Activated naive CD4-positive, alpha-beta T cell treated with anti-CD3 and anti-CD28 coated beads, Interleukin-2, amount 50 U/mL, for 16 hours (primary cell): ENCODE data around the gene DIAPH3.

ENCODE experiments used
- DNase-seq: peaks from one replicate; pipeline ENCODE4 v3.0.0-alpha.2; 2020

DIAPH3 gene

DNA sequence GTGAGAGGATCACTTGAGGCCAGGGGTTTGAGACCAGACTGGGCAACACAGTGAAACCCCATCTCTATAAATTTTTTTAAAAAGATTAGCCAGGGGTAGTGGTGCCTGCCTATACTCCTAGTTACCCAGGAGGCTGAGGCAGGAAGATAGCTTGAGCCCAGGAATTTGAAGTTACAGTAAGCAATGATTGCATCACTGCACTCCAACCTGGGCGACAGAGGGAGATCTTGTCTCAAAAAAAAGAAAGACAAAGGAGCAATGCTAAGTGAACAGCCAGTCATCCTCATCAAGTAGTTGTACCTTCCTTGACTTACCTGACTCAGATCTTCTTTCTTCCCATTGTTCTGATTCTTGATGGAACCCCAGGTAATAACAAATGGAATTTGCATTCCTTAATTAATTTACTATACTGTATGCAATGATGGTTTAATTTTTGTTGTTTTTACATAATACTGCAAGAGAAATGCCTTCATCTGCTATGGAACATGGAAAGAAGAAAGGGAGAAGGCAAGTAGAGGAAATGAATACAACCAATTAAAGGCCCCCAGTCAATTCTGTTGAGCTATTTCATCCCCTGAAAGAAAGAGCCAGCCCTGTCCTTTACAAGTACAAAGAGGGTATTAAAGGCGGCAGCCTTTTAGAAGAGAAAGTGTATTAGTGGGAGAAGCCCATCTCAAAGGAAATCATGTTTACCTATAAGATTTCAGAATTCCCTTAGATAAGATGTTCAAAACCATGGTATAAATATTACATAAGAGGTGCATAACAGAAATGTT, 316.7 kb downstream of the DIAPH3 start:
- no peak for DNase-seq

DNA sequence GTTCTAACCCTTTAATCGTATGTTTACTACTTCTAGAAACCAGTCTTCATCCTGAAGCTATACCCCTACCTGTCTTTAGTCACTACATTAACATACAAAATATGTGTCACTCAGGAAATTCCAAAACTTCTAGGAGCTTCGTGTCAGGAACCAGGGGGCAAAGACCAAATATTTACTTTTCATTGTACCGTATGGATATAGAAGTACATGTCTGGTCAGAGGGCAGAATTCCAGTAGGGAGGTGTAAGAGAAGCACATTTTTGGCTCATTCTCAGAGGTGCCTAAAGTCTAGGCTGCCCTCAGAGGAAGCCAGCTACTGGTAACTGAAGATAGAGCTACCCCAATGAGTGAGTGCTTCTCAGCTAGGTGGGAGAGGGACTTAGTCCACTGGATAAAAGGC, 320.7 kb downstream of the DIAPH3 start:
- no peak for DNase-seq

DNA sequence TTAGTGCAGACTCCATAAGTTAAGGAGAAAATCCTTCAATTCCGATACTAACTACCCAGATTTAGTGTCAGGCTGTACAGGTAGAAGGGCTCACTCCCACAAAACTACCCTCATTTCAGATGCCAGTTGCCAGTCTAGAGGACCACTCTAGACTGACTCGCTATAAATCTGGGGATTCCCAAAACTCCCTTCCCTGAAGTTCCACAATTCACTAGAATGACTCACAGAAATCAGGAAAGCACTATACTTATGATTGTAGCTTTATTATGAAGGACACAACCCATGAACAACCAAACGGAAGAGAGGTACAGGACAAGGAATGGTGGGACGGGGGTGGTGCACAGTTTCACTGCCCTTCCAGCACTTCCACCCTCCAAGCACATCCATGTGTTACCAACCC, 321.2 kb downstream of the DIAPH3 start:
- DNase-seq = no peak

GRCh38 chr13:59839186-59839585, 324.5 kb downstream of the DIAPH3 start:
- no peak for DNase-seq

- DNase-seq = no peak
Observed at GRCh38 chr13:59837101-59837500, 326.6 kb downstream of the DIAPH3 start.

GRCh38 chr13:59835569-59835968, 328.2 kb downstream of the DIAPH3 start:
- no peak for DNase-seq

DNA sequence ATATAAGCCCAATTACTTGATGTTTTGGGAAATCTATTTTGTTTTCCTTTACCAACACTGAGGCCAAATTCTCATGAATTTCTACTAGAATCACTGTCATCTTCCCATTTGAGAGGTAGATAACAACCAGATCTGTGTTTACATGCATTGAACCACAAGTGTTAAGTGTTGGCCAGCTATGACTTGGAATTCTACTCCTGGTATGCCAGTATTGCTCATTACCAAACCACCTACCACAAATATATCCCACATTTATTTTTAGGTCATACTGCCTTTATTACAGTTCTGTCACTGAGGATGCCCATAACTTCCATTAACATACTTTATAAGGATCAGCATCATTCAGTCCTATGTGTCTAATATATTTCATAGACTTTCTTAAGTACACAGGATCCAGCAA, 328.9 kb downstream of the DIAPH3 start:
- no peak for DNase-seq

GRCh38 chr13:59829690-59830089, 334.0 kb downstream of the DIAPH3 start:
- no peak for DNase-seq

DNA sequence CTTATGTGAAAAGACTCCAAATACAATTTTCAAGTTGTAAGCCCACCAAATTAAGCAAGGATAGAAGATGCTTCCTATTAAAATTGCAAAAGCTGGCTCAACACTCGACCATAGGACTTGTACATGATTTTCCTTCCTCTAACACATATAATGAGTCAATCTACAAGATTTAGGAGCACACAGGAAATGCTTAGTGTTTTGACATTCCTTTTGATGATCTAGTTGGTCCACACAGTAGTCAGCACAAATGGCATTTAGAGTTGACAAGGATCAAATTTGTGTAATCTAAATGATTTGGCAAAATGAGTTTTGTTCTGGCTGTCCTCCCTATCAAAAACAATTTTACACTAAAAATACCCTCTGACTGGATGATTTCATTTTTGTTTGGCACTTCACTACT, 340.2 kb downstream of the DIAPH3 start:
- DNase-seq = no peak

- DNase-seq = no peak
Observed at GRCh38 chr13:59809564-59809963, 354.2 kb downstream of the DIAPH3 start.

- no peak for DNase-seq
Observed at GRCh38 chr13:59806801-59807200, 356.9 kb downstream of the DIAPH3 start.

GRCh38 chr13:59801107-59801880, 362.4 kb downstream of the DIAPH3 start:
- DNase-seq = no peak

GRCh38 chr13:59793107-59793506, 370.6 kb downstream of the DIAPH3 start:
- no peak for DNase-seq

GRCh38 chr13:59790626-59791025, 373.1 kb downstream of the DIAPH3 start:
- DNase-seq = no peak

- no peak for DNase-seq
Observed at GRCh38 chr13:59789558-59789957, 374.2 kb downstream of the DIAPH3 start.

- DNase-seq = no peak
Observed at GRCh38 chr13:59787679-59788078, 376.0 kb downstream of the DIAPH3 start.

GRCh38 chr13:59782696-59783095, 381.0 kb downstream of the DIAPH3 start:
- DNase-seq = no peak

DNA sequence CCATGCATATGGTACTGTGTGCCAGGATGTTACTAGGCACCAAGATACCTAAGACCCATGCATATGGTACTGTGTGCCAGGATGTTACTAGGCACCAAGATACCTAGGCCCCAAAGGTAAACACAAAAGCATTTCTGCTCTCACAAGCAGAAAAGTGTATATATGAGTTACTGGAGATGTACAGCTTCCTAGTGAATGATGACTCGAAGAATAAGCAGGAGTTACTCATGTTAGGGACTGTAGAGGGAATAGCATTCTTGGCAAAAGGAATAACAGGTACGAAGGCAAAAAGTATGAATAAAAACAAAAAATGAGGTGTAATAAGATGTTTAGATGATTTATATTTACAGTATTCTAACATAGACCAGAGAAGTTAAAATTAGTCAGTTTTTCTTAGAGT, 383.7 kb downstream of the DIAPH3 start:
- no peak for DNase-seq

DNA sequence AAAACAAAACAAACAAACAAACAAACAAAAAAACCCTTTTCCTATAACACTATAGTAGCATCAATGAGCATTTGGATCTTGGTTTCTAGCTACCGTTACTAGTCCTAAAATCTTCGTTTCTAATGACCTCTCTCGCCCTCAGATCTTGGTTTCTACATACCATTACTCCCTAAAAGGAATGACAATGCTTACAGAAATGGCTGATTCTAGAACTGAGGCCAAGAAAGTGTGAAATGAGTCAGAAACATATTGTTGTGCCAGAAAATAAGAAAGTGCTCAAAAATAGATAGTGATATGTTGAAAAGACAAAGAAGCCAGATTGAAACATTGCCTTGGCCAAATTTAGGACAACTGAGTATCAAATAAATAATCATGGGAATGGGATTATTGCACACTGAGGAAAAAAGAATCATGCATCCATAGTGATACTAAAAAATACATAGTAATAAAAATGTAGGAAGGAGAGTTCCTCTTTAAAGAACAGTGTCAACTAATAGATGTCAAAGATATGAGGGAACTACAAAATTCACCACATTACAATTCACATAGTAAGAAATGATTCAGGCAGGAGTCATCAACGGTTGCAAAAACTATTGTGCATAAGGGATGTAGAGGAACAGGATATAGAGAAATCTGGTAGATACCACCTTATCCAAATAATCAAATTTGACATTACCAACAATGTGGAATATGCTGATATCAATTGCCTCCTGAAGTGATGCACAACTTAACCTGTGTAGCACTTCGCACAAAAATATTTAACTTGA, 386.6 kb downstream of the DIAPH3 start:
- no peak for DNase-seq

DNA sequence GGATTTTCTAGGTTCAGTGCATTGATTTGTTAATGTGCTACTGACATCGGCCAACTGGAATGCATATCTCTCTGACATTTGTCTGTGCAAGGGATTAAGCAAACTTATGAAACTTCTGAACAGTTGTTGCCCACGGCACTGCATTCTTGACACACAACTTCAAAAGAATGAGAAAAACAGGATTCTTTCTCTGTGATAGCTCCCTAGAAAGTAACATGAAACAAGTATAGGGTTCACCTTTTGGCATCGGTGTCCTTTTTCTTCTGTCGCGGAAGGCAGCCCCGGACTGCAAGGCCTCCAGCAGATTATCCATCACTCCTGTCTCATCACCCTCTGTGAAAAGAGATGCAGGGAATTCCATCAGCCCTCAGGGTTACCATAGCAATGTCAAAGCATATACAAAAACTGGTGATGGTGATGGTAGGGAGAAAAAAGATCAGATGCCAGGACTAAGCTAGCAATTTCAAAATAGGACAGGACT, 389.2 kb downstream of the DIAPH3 start:
- no peak for DNase-seq

DNA sequence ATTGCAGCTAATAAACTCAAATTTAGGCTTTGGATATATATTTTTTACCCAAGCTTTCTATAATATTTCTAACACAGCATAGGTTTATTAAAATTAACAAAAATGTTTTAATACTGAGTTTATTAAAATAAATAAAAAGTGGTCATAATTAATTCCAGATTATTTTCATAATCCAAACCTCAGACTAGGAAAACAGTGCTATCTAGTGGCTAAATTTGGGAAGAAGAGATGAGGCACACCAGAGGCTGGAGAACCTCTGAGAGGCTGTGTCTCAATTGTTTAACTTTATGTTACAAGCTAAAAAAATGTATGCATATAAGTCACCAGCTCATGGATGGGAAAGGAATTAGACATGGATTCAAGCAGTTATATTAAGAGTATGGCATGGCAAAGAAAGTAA, 392.5 kb downstream of the DIAPH3 start:
- DNase-seq = no peak

DNA sequence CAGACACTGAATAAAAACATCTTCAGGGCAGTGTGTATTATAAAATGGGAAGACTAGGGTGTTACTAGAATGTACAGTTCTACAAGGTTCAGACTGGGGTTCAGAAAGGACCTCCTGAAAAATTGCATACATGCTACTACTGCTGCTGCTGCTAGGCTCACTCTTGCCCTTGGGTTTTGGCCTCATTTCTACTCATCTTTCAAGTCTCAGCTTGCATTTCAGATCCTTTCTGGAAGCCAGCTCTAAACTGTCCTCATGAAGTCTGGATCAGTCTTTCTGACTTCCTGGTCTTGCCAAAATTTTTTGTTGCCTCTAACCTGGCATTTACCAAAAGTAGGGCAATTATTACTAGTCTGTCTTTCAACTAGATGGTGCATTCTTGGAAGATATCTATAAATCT, 393.3 kb downstream of the DIAPH3 start:
- DNase-seq = no peak

DNA sequence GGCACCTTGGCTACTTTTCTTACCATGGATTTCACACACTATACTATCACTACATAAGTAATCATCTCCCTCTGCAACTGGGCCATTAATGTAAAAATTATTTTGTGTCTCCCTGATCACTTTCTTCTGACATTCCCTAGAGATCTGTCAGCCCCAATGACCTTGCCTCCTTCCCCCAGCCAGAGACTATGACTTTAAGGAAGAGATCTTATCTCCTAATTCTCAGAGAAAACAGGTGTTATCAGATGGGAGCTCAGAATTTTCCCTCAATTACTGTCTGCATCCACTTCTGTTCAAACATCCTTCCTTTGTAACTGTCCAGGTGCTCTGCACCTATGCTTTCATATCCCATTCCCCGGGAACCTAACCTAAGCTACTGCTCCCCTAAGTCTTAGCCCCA, 397.5 kb downstream of the DIAPH3 start:
- DNase-seq = no peak
